IPS DF 4.7 (cell line): ENCODE measurements around the gene COL4A2.
"Not testable (repeated sequence)": the region's sequence is repeated elsewhere in the genome, so short reads cannot be mapped to it uniquely, and the experiment has no call there.

ENCODE experiments used
- DNase-seq: peaks from one replicate; pipeline ENCODE4 v3.0.0-alpha.2; 2013; ENCODE audit warnings: low spot score; ENCODE audit errors: extremely low read depth

COL4A2 gene

DNA sequence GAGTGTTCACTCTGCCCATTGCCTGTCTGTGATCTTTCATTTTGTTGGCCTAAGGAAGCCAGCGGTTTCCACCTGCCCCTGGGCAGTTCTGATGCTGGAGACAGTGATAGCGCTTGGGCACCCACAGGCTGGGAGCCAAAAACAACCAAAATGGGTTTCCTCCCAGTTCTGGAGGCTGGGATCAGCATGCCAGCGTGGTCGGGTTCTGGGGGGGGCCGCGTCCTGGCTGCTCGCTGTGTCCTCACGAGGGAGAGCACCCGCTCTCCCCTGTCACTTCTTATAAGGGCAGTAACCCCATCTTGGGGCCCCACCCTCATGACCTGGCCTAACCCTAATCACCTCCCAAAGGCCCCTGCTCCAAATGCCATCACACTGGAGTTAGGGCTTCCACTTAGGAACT lies 186.5 kb downstream of the COL4A2 start:
- DNase-seq: no peak

DNA sequence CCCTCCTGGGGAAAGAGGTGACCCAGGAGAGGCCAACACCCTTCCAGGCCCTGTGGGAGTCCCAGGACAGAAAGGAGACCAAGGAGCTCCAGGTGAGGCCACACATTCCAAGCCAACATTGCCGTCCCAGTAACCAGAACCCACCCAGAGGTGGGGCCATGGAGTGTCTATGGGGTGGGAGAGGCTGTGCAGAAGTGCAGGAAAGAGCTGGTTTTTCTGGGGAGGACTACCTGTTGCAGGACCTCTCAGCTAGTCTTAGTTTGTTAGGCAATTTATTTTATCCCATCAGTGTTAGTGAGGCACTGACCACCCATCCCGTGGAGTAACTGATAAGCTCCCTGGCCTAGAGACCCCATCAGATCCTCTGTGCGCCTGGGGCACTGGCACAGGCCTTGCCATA lies 188.3 kb downstream of the COL4A2 start:
- DNase-seq: no peak

DNA sequence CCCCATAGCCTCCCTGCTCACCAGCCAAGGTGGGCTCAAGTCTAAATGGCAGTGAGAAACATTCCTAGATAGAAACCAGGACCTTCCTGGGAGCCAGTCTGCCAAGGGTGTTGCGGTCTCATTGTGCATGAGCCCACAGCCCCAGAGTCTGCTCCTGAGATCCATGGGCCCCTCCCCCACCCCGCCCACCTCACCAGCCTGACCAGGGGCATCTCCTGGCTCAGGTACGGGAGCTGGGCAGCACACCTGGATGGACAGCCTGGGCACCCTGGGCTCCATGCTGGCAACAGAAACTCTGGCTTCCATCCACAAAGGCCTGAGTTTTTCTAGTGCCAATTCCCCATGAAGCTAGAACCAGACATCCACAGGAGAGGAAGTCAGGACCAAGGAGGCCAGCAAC lies 188.8 kb downstream of the COL4A2 start:
- no peak for DNase-seq

DNA sequence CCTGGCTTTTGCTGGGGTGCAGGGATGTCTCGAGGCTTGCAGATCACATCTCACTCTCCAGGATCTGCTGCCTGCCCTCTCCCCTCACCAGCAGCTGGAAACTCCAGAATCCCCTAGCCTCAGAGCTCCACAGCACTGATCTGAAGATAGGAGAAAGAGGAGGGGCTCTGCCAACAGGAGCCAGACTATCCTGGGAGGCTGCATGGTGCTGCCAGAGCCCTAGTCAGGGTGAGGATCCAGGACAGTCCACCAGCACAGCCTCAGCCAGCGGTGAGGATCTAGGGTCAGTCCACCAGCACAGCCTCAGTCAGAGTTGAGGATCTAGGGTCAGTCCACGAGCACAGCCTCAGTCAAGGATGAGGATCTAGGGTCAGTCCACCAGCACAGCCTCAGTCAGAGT lies 189.2 kb downstream of the COL4A2 start:
- no peak for DNase-seq

DNA sequence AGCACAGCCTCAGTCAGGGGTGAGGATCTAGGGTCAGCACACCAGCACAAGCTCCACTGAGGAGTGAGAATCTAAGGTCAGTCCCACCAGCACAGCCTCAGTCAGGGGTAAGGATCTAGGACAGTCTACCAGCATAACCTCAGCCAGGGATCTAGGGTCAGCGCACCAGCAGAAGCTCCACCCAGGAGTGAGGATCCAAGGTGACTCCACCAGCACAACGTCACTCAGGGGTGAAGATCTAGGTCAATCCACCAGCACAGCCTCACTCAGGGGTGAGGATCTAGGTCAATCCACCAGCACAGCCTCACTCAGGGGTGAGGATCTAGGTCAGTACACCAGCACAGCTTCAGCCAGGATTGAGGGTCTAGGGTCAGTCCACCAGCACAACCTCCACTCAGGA lies 189.9 kb downstream of the COL4A2 start:
- DNase-seq: no peak

DNA sequence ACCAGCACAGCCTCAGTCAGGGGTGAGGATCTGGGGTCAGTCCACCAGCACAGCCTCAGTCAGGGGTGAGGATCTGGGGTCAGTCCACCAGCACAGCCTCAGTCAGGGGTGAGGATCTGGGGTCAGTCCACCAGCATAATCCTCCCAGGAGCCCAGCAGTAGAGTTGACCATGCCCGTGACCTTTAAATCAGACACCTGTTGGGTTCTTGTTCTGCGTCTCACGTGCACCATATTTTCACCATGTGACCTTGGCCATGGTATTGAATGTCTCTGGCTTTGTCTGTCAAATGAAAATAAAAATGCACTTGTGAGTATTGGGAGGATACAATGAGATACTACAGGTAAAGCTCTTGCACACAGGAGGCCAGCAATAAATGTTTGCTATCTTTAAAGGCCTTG lies 190.8 kb downstream of the COL4A2 start:
- not testable (repeated sequence) for DNase-seq

DNA sequence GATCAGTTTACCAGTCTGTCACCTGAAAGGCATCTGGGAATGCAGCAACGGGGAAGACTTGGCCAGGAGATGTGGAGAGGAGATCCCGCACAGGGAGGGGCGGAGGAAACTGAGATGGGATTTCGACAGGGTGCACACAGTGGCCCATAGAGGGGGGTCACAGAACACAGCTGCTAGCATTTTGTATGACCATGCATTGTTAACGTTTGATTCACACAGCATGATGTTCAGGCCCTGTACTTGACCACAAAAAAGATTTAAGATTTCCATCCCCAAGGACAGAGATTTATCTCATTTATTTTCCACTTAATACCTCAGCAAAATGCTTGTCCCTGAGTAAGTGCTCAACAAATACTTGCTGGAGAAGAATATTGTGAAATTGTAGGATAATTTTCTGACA lies 191.2 kb downstream of the COL4A2 start:
- no peak for DNase-seq

DNA sequence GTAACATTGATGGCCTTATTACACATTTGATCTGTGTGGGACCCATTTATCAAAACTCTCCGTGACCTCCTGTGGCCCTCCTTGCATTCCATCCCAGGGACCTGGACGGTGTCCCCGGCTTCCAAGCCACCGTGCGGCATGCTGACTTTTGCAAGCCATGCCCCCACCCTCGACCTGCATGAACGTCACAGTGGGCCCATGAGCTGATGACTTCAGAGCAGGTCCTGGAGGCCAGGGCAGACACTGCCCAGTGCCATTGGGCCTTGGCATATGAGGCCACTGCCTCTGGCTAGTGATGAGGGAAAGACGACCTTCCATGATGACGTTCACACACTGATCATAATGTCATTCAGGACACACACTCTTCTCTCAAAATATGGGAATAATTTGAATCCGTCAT lies 191.7 kb downstream of the COL4A2 start:
- DNase-seq: no peak

DNA sequence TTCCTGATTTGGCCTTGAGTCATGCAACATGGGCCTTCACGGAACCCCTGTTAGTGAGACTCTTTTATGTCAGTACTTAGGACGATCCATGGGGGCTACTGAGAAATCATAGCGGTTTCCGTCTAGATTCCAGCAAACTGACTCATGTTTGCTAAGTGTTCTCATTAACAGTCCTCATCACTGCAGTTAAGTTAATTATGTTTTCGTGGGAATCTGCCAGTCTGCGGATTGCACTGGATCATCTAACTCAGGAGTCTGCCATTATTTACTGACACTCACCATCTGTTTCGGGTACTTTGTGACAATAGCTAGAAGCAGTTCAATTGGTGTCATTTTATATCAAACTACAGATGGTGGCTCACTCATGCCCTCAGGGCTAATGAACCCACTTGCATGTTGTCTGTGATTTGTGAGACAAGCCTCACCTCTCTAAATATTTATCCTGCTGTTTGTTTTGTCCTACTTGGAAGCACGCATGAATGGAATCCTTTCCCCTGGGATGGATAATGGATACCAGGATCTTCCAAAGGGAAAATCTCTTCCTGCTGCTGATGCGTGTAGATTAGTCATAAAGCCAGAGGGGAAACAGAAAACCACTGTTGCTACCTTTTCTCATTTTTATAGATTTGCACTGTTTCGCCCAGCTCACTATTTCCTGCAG lies 192.7 kb downstream of the COL4A2 start:
- DNase-seq: no peak

DNA sequence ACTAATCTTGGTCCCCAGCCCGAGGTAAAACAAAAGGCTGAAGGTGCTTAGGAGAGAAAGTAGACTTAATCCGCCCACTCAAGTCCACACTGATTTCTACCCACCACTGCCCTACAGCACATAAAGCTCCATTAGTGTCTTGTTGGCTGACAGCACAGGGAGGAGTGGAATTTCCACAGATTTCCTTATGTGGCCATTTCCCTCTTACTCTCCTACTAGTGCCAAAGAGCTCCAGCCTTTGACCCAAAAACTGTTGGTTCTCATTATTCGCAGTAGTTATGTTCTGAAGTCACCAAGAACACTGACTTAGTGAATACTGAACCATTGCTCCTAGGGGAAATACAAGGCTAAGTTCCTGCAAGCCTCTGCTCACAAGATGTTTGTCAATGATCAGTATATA lies 193.3 kb downstream of the COL4A2 start:
- DNase-seq: no peak

DNA sequence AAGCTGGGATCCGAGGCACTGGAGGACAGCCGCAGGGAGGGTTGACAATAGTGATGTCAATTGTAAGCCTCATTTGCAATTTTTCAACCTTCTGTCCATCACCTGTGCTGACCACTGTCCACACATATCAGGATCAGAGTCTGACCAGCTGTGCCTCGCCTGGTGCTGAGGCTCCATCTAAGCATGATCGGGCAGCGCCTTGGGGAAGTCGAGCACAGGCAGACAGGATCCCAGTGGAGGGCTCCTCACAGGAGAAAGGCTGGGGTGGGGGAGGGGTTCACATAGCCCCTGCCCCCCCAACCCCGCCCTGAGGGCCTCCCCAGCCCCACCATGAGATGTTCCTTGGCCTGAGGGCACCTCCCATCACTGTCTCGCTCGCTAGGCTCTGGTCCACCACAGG lies 194.1 kb downstream of the COL4A2 start:
- no peak for DNase-seq

DNA sequence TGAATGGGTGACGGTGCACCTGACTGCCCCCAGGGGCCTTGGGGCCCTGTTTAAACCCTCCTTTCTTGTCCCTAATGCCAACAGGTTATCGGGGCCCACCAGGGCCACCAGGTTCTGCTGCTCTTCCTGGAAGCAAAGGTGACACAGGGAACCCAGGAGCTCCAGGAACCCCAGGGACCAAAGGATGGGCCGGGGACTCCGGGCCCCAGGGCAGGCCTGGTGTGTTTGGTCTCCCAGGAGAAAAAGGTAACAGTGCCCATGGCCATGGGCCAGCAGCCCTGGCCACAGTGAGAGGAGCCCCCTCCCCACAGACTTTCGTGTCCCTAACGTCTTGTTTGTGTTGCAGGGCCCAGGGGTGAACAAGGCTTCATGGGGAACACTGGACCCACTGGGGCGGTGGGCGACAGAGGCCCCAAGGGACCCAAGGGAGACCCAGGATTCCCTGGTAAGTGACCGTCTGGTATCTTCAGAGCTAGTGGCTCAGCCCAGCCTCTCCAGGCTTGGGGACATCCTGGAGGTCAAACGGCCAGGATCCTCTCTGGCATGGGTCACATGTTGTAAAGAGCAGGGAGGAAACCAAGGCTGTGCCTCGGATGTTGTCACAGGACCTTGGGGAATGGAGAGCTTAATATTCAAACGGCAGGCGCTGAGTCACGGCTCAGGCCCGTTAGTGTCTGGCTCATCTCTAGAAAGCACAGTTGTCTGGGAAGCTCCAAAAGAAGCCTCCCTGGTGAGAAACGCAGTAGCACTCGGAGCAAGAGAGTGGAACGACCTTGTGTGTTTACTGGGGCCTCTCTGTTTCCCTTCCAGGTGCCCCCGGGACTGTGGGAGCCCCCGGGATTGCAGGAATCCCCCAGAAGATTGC lies 196.2 kb downstream of the COL4A2 start:
- DNase-seq: no peak

DNA sequence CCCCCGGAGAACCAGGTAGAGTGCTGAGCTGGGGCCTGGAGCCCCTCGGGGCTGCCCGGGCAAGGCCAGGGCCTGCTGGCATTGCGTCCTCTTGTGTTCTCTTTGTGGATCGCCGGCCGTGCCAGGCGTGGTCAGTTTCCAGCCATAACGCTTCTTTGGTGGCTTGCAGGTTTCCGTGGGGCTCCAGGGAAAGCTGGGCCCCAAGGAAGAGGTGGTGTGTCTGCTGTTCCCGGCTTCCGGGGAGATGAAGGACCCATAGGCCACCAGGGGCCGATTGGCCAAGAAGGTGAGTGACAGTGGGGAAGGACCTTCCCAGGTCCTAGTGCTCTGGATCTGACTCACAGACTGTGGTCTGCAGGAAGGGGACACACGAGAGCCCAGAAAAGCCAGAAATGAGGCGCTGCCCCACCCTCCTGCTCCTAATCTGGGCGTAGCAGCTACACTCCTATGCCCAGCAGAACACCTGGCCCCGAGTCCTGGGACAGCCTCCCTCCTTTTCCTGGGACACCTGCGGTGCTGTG lies 197.0 kb downstream of the COL4A2 start:
- no peak for DNase-seq

DNA sequence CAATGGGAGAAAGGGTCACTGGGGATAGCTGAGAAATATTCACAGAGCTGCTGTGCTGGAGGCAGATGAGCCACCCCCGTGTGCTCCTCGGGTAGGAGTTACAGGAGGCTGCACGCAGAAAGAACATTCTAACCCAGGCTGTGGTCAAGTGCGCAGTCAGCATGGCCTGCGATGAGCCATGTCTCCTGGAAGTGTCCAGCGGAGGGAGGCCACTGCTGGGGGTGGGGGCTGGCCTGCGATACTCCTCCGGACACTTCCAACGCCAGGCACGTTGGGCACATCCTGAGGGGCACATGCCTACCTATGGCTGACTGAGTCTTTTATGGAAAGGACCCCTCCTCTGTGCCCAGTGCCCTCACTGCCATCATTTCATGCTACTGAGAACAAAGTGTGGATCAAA lies 198.5 kb downstream of the COL4A2 start:
- no peak for DNase-seq

DNA sequence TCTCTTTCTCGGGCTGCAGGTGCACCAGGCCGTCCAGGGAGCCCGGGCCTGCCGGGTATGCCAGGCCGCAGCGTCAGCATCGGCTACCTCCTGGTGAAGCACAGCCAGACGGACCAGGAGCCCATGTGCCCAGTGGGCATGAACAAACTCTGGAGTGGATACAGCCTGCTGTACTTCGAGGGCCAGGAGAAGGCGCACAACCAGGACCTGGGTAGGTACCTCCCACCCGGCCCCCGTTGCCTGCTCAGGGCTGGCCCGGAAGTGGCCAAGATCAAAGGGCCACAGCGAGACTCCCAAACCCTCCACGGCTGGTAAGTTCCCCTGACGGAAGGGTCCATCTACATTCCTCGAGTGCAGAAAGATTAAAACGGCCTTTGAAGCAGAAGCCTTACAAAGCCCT lies 199.3 kb downstream of the COL4A2 start:
- no peak for DNase-seq

DNA sequence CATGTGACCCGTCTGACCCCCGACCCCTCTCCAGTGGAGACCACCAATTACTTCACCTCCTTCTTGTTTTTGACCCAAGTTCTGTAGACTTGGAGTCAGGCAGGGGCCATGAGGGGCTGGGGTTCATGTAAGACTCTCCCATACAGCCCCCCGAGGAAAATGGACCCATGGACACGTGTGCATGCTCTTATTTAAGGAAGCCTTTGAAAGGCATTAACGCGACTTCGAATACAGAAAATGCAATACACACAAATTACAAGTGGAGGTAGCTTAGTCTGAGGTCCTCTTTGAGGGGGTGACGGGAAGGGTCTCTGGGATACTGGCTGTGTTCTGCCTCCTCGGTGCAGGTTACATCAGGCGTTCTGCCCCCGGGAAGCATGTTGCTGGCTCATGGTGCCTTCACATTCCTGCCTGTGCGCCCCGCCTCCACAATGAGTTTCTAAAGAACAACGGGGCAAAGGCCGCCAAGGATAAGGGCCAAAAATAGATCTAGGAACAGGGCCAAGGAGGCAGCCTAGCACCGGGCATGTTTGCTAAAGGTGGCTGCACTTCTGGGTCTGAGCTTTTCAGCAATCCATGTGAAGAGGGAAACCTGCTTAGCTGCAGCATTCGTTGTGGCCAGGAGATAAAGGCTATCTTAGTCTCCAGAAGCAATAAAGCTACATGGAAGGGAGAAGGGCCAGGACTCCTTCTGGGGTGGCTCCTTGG lies 199.9 kb downstream of the COL4A2 start:
- no peak for DNase-seq

DNA sequence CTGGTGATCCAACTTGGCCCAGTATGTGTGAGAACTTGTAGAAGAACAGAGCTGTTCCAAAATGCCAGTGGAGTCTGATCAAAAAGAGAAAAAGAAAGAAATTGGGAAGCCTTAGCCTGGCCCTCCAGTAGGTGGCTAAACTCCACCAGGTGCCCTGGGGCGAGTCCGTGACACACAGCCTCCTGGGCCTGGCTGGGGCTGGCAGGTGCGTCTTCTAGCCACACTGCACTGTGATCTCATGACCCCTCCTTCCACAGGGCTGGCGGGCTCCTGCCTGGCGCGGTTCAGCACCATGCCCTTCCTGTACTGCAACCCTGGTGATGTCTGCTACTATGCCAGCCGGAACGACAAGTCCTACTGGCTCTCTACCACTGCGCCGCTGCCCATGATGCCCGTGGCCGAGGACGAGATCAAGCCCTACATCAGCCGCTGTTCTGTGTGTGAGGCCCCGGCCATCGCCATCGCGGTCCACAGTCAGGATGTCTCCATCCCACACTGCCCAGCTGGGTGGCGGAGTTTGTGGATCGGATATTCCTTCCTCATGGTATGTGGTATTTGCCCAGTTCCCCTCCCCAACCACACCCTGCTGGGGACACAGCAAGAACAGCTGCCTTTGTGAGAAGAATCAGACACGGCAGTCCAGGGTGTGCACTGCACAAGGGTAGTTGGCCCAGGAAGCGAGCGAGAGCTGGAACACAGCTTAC lies 200.7 kb downstream of the COL4A2 start:
- no peak for DNase-seq

DNA sequence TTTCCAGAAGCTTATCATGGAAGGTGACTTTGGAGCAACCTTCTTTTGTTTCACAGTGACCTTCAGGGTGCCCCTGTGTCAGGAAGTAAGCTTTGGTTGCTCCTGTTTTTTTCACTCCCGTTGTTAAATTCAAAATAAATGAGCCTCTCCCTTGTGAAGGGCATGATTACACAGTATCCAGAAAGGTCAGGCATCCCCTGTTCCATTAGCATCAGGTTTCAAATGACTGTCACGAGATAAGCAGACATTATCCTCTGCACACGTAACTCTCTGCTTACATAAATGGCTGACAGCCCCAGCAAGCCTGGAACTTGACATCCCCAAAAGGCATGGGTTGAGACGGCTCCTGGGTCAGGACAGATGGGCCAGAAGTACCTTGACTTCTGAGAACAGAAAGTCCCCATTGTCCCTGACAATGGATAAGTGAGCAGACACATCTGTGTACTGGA lies 202.4 kb downstream of the COL4A2 start:
- DNase-seq: no peak

DNA sequence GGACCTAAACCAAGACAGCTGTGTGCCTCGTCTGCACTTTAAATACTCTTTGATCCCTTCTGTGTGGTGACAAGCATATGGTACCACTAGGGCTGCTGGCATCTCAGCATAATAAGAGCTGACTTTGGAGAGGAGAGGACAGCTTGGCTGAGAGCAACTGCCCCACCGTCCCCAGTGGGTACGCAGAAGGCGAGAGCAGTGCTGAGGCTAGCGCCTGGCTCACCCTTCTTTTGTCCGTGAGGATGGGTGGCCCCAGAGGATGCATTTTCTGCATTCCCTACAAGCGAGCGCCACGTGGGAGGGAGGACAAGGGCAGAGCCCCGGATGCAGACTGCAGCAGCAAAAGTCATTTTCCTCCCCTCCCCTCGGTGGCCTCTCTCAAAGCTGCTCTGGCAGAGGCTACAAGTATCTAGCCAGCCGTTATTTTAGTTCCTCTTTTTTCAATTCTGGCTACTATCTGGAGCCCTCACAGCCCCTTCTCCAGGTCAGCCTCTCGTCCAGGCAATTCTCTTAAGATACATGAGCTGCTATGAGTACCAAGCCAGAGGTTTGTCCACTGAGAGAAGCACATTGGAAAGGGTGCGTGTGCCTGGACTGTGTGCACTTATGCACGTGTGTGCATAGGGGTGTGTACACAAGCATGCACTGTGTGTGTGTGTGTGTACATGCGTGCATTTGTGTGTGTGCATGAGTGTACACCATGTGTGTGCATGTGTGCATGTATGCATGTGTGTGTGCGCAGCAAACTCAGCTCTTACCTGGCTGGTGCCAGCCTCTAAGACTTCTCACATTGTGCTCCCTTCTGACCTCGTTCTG lies 203.1 kb downstream of the COL4A2 start:
- no peak for DNase-seq

DNA sequence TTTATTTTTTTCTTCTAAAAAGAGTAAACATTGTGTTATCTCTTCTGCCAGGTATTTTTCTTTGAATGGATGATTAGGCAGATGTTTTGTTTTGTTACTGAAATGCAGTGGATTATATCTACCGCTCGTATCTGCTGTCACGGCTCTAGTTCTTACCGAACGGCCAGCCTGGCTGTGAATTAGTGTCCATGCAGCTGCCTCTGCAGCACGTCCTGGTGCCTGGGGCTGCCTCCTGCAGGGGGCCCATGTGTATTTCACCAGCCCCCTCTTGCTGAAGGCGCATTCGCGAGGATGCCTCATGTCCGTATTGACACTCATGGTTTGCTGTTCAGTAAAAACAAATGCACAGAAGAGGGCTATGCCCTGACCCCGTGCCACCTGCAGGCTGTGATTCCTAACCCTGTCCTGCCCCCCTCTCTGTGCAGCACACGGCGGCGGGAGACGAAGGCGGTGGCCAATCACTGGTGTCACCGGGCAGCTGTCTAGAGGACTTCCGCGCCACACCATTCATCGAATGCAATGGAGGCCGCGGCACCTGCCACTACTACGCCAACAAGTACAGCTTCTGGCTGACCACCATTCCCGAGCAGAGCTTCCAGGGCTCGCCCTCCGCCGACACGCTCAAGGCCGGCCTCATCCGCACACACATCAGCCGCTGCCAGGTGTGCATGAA lies 204.6 kb downstream of the COL4A2 start:
- no peak for DNase-seq
